Natural killer cell (primary cell): ENCODE data around the gene RECQL. TPM values are rescaled to one million over a fixed set of nuclear protein-coding genes. Genes with fewer than 3 reads are reported as not detected.

Experiments used
- ATAC-seq, 3 donors: fragments of 150-1000 bp in 2 of 3; fragments of 200-7000 bp in 1 of 3; cut with Tn5 transposase; 1 replicate in 1 of 3; 2 replicates in 2 of 3; pipeline ENCODE4 v1.10.0; 2021; ENCODE audit warnings: mild to moderate bottlenecking in 2 of 3, moderate library complexity in 2 of 3
- DNase-seq, 2 donors: peaks; one replicate each; pipeline versions ENCODE4 v3.0.0 to v3.0.0-alpha.2; 2013 to 2021; ENCODE audit warnings: mixed read lengths in 1 of 2
- H3K27ac ChIP-seq: one replicate; pipeline ENCODE4 v1.5.1; 2013; ENCODE audit warnings: mild to moderate bottlenecking, low read length
- H3K27me3 ChIP-seq: one replicate; pipeline ENCODE4 v1.6.1; 2013; ENCODE audit warnings: low read length; ENCODE audit not compliant: control insufficient read depth, insufficient read depth
- H3K36me3 ChIP-seq: one replicate; pipeline ENCODE4 v1.6.1; 2013; ENCODE audit warnings: low read length; ENCODE audit not compliant: control insufficient read depth, insufficient read depth
- H3K4me1 ChIP-seq: one replicate; pipeline ENCODE4 v1.6.1; 2013; ENCODE audit warnings: low read length; ENCODE audit not compliant: control insufficient read depth, insufficient read depth
- H3K4me3 ChIP-seq: one replicate; pipeline ENCODE4 v1.5.1; 2013; ENCODE audit warnings: low read length
- H3K9me3 ChIP-seq: one replicate; pipeline ENCODE4 v1.6.1; 2013; ENCODE audit warnings: low read length; ENCODE audit not compliant: control insufficient read depth, insufficient read depth
- H3K27ac Mint-ChIP-seq, 2 donors: one replicate each; pipeline ENCODE4 v1.8.0; 2022; ENCODE audit warnings: mild to moderate bottlenecking in 2 of 2, mixed read lengths in 2 of 2, moderate library complexity in 1 of 2
- H3K27me3 Mint-ChIP-seq, 2 donors: one replicate each; pipeline ENCODE4 v1.8.0; 2022; ENCODE audit warnings: low read depth in 2 of 2, mixed read lengths in 2 of 2
- H3K36me3 Mint-ChIP-seq: one replicate; pipeline ENCODE4 v1.8.0; 2022; ENCODE audit warnings: mixed read lengths
- H3K4me1 Mint-ChIP-seq, 2 donors: one replicate each; pipeline ENCODE4 v1.8.0; 2022; ENCODE audit warnings: mixed read lengths in 2 of 2
- H3K4me3 Mint-ChIP-seq: one replicate; pipeline ENCODE4 v1.8.0; 2022; ENCODE audit warnings: mild to moderate bottlenecking, moderate library complexity, mixed read lengths
- H3K9me3 Mint-ChIP-seq, 2 donors: one replicate each; pipeline ENCODE4 v1.8.0; 2022; ENCODE audit warnings: mixed read lengths in 2 of 2
- WGBS: methylation state at CpG from one replicate; pipeline ENCODE4 v1.1.7; 2013; ENCODE audit warnings: missing lambda C conversion rate; ENCODE audit not compliant: insufficient coverage; 5-methylcytosine and 5-hydroxymethylcytosine counted together
- intact Hi-C: fragments of 100-400 bp; cut with micrococcal nuclease; formaldehyde crosslinking; loops from one replicate; pipeline ENCODE4 v1.14.2; 2022
- total RNA-seq, 4 donors: library from RNA; stranded (reverse); fragments of 120-200 nt in 1 of 4; gene quantifications; one replicate each; pipeline versions ENCODE4 v1.2.3 to v1.2.4, GENCODE V29; 2013 to 2022
- TF ChIP-seq, protein P1 (sequence below): fragments of 200-600 bp; IDR thresholded peaks from one replicate; pipeline ENCODE4 v1.8.0; 2022; ENCODE audit warnings: antibody characterized with exemption

The RECQL gene
- total RNA-seq, 3 donors from 2014 or later (not counting 1 experiment from before 2014, with no cell fraction given) = 39.4 to 46.8 (median 40.1) TPM

GRCh38 chr12:21502164-21502496 is 695 bp upstream of the RECQL start:
- peak overlapping the region; percentile 92 for H3K4me3 ChIP-seq
- no peaks in the 10 kb centered on the region for H3K27me3 Mint-ChIP-seq
- H3K9me3 ChIP-seq = no peaks in the 10 kb centered on the region
- under 1% methylated on average over 14 of the region's 14 CpGs for WGBS
- DNase-seq (peak in 1 of 2 donors; percentile 55), ATAC-seq (peak; percentile 3 to 14 (median 8))
- no peak overlapping the region for H3K4me3 Mint-ChIP-seq
- H3K27ac Mint-ChIP-seq = no peak overlapping the region
- intact Hi-C loops = no loop called here
- H3K36me3 Mint-ChIP-seq = no peaks in the 10 kb centered on the region
- peak overlapping the region; percentile 78 for H3K27ac ChIP-seq
- peaks cover 38 to 42% of the 10 kb centered on the region in 2 donors for H3K4me1 Mint-ChIP-seq
- peaks cover 17% of the 10 kb centered on the region for H3K4me1 ChIP-seq
- no peaks in the 10 kb centered on the region for H3K9me3 Mint-ChIP-seq
- TF ChIP-seq, protein P1, sequence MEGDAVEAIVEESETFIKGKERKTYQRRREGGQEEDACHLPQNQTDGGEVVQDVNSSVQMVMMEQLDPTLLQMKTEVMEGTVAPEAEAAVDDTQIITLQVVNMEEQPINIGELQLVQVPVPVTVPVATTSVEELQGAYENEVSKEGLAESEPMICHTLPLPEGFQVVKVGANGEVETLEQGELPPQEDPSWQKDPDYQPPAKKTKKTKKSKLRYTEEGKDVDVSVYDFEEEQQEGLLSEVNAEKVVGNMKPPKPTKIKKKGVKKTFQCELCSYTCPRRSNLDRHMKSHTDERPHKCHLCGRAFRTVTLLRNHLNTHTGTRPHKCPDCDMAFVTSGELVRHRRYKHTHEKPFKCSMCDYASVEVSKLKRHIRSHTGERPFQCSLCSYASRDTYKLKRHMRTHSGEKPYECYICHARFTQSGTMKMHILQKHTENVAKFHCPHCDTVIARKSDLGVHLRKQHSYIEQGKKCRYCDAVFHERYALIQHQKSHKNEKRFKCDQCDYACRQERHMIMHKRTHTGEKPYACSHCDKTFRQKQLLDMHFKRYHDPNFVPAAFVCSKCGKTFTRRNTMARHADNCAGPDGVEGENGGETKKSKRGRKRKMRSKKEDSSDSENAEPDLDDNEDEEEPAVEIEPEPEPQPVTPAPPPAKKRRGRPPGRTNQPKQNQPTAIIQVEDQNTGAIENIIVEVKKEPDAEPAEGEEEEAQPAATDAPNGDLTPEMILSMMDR = no peak
- H3K36me3 ChIP-seq = peaks cover 16% of the 10 kb centered on the region
- H3K27me3 ChIP-seq = no peaks in the 10 kb centered on the region

DNA sequence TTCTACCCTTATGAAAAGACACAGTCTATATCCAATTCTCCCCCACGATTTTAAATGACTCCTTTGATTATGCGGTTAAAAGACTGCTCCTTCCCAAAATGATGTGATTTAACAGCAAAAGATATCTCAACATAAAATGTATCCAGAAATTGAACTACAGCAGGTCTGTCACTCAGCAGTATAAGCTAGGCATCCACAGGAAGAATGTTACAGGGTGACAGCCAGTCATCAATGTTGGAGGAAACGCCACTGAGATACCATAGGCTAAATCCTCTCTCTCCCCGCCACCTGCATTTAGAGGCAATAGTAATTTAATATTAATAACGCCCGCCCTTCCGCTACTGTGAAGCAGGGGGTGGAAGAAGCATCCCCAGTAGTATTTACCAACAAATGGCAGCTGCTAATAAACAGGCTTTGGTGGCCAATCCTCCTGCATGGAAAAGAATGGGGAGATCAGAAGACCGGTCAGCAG is 613 bp downstream of the RECQL start:
- ATAC-seq (peak in 1 of 3 donors; percentile 5), DNase-seq (no peak)
- H3K27ac Mint-ChIP-seq = no peak overlapping the region
- H3K27me3 ChIP-seq = no peaks in the 10 kb centered on the region
- H3K9me3 ChIP-seq = no peaks in the 10 kb centered on the region
- H3K9me3 Mint-ChIP-seq = no peaks in the 10 kb centered on the region
- intact Hi-C loops = loop anchor here (1.0 to 2.0 kb wide), 2 partner anchors 44 to 64 kb away; partner anchors contain the start of gene PYROXD1
- TF ChIP-seq, protein P1 = no peak
- H3K36me3 ChIP-seq = peaks cover 29% of the 10 kb centered on the region
- H3K4me3 ChIP-seq = peak overlapping the region; percentile 92
- no peaks in the 10 kb centered on the region for H3K27me3 Mint-ChIP-seq
- 19% methylated on average over 5 of the region's 8 CpGs for WGBS
- no peak overlapping the region for H3K4me3 Mint-ChIP-seq
- H3K4me1 Mint-ChIP-seq = peaks cover 38 to 42% of the 10 kb centered on the region in 2 donors
- peak overlapping the region; percentile 78 for H3K27ac ChIP-seq
- H3K4me1 ChIP-seq = peaks cover 17% of the 10 kb centered on the region
- H3K36me3 Mint-ChIP-seq = no peaks in the 10 kb centered on the region

DNA sequence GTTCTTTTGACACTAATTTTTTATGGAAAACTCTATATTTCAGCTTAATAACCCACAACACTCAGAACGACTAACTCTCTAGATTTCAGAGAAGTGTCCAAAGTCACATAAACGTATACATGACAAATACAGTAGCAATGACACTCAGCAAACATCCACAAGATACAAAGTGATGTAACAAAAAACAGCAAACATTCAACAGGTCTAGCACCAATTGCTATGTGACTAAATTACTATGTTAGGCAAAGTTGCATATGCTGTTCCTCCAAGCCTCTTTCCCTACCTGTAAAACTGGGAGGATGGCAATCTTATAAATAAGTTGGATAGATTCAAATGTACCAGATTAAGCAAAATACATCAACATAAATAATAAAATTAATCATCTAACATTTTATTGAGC is 1.7 kb downstream of the RECQL start:
- no peaks in the 10 kb centered on the region for H3K27me3 Mint-ChIP-seq
- ATAC-seq = no peak
- peaks cover 37 to 42% of the 10 kb centered on the region in 2 donors for H3K4me1 Mint-ChIP-seq
- H3K27ac Mint-ChIP-seq = no peak overlapping the region
- intact Hi-C loops = loop anchor here (2.0 kb wide), 1 partner anchor 43 kb away; no protein-coding TSS in a partner anchor
- H3K9me3 ChIP-seq = no peaks in the 10 kb centered on the region
- DNase-seq = no peak
- H3K36me3 ChIP-seq = peaks cover 36% of the 10 kb centered on the region
- H3K9me3 Mint-ChIP-seq = no peaks in the 10 kb centered on the region
- no peak overlapping the region for H3K4me3 ChIP-seq
- no peaks in the 10 kb centered on the region for H3K27me3 ChIP-seq
- H3K27ac ChIP-seq = no peak overlapping the region
- 84% methylated on average over 2 of the region's 2 CpGs for WGBS
- no peaks in the 10 kb centered on the region for H3K36me3 Mint-ChIP-seq
- TF ChIP-seq, protein P1 = no peak
- H3K4me3 Mint-ChIP-seq = peak overlapping the region; percentile 28
- peaks cover 17% of the 10 kb centered on the region for H3K4me1 ChIP-seq

- peaks cover 73% of the 10 kb centered on the region for H3K36me3 ChIP-seq
Measured at GRCh38 chr12:21485998-21486397, 15.4 kb downstream of the RECQL start.

More at GRCh38 chr12:21485998-21486397, 15.4 kb downstream of the RECQL start:
- H3K27ac ChIP-seq = no peak overlapping the region
- TF ChIP-seq, protein P1 = no peak
- H3K36me3 Mint-ChIP-seq = peaks cover 17% of the 10 kb centered on the region
- H3K4me3 Mint-ChIP-seq = no peak overlapping the region
- intact Hi-C loops = no loop called here
- no peaks in the 10 kb centered on the region for H3K4me1 ChIP-seq
- no peaks in the 10 kb centered on the region for H3K9me3 Mint-ChIP-seq
- ATAC-seq (no peak), DNase-seq (no peak)
- no peak overlapping the region for H3K27ac Mint-ChIP-seq
- no peak overlapping the region for H3K4me3 ChIP-seq
- no peaks in the 10 kb centered on the region for H3K27me3 ChIP-seq
- no peaks in the 10 kb centered on the region for H3K9me3 ChIP-seq
- no peaks in the 10 kb centered on the region for H3K27me3 Mint-ChIP-seq
- H3K4me1 Mint-ChIP-seq = peaks cover 6 to 9% of the 10 kb centered on the region in 2 donors
